ENCODE data around the gene COL27A1. TPM values are rescaled to one million over a fixed set of nuclear protein-coding genes. Genes with fewer than 3 reads are reported as not detected.

The COL27A1 gene
- polyA plus RNA-seq, 1 donor (not counting 4 experiments of a cell fraction or from before 2014, with no cell fraction given), result 14.0 TPM

GRCh38 chr9:114172981-114173833 is 17.9 kb downstream of the COL27A1 start:
- H3K9me1 ChIP-seq (ENCODE audit: control insufficient read depth, extremely low read depth, insufficient read depth, low read length), result peaks cover 2% of the 10 kb centered on the region
- H3K4me2 ChIP-seq (ENCODE audit: control insufficient read depth, extremely low read depth, insufficient read depth, low read depth, low read length), result peak overlapping the region; percentile 62
- FAIRE-seq (peak; percentile 96), DNase-seq (ENCODE audit: low read depth, low spot score) (no peak)
- H3K27ac ChIP-seq (ENCODE audit: control insufficient read depth, insufficient read depth, low read length), result peak overlapping the region; percentile 68
- peak overlapping the region; percentile 11 for H2AFZ ChIP-seq (ENCODE audit: control insufficient read depth, low read length)
- H4K20me1 ChIP-seq (ENCODE audit: control insufficient read depth, extremely low read depth, insufficient read depth, low read length), result no peaks in the 10 kb centered on the region
- dilution Hi-C loops (cut with MboI; ENCODE audit: extremely low pct_ligation_motif_present, low sequenced_read_pairs), result no loop called here
- peaks cover 9 to 21% of the 10 kb centered on the region in 2 experiments for H3K36me3 ChIP-seq (ENCODE audit: control insufficient read depth in 2 of 2, extremely low read depth in 1 of 2, insufficient read depth in 2 of 2, low read length in 2 of 2)
- H3K79me2 ChIP-seq (ENCODE audit: control insufficient read depth, insufficient read depth, low read length), result peaks cover 2% of the 10 kb centered on the region
- H3K9ac ChIP-seq (ENCODE audit: control insufficient read depth, extremely low read depth, insufficient read depth, low read length), result peak overlapping the region; percentile 58
- H3K4me1 ChIP-seq (ENCODE audit: control insufficient read depth, extremely low read depth, insufficient read depth, low read length), result peaks cover 37% of the 10 kb centered on the region
- TF ChIP-seq EZH2 (IDR thresholded peaks at IDR 0.05; ENCODE audit: low read length), result no peak
- TF ChIP-seq, protein P1, sequence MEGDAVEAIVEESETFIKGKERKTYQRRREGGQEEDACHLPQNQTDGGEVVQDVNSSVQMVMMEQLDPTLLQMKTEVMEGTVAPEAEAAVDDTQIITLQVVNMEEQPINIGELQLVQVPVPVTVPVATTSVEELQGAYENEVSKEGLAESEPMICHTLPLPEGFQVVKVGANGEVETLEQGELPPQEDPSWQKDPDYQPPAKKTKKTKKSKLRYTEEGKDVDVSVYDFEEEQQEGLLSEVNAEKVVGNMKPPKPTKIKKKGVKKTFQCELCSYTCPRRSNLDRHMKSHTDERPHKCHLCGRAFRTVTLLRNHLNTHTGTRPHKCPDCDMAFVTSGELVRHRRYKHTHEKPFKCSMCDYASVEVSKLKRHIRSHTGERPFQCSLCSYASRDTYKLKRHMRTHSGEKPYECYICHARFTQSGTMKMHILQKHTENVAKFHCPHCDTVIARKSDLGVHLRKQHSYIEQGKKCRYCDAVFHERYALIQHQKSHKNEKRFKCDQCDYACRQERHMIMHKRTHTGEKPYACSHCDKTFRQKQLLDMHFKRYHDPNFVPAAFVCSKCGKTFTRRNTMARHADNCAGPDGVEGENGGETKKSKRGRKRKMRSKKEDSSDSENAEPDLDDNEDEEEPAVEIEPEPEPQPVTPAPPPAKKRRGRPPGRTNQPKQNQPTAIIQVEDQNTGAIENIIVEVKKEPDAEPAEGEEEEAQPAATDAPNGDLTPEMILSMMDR (optimal IDR thresholded peaks at IDR 0.05 in 1 of 3, IDR thresholded peaks at IDR 0.05 in 1 of 3, conservative IDR thresholded peaks at IDR 0.05 in 1 of 3; ENCODE audit: extremely low read depth in 1 of 3, insufficient read depth in 2 of 3, low read length in 3 of 3), result no peak
- no peaks in the 10 kb centered on the region for H3K27me3 ChIP-seq (ENCODE audit: control insufficient read depth, extremely low read depth, insufficient read depth, low read length)
- H3K4me3 ChIP-seq (ENCODE audit: control insufficient read depth in 2 of 3, extremely low read depth in 1 of 3, insufficient read depth in 2 of 3, low read depth in 1 of 3, low read length in 3 of 3), result peak overlapping the region in 1 of 3 experiments; percentile 36
- H3K9me3 ChIP-seq (ENCODE audit: control insufficient read depth, low read depth, low read length), result no peaks in the 10 kb centered on the region

GRCh38 chr9:114174557-114174875 is 19.2 kb downstream of the COL27A1 start:
- Histone ChIP-seq H3K9me1 (ENCODE audit: control insufficient read depth, extremely low read depth, insufficient read depth, low read length) (peaks cover 2% of the 10 kb centered on the region), H3K36me3 (ENCODE audit: control insufficient read depth in 2 of 2, extremely low read depth in 1 of 2, insufficient read depth in 2 of 2, low read length in 2 of 2) (peaks cover 6 to 18% of the 10 kb centered on the region in 2 experiments), H4K20me1 (ENCODE audit: control insufficient read depth, extremely low read depth, insufficient read depth, low read length) (no peaks in the 10 kb centered on the region), H3K79me2 (ENCODE audit: control insufficient read depth, insufficient read depth, low read length) (peaks cover 2% of the 10 kb centered on the region), H2AFZ (ENCODE audit: control insufficient read depth, low read length) (no peak overlapping the region), H3K9me3 (ENCODE audit: control insufficient read depth, low read depth, low read length) (no peaks in the 10 kb centered on the region), H3K4me3 (ENCODE audit: control insufficient read depth in 2 of 3, extremely low read depth in 1 of 3, insufficient read depth in 2 of 3, low read depth in 1 of 3, low read length in 3 of 3) (no peak overlapping the region), H3K27ac (ENCODE audit: control insufficient read depth, insufficient read depth, low read length) (no peak overlapping the region), H3K4me1 (ENCODE audit: control insufficient read depth, extremely low read depth, insufficient read depth, low read length) (peaks cover 41% of the 10 kb centered on the region), H3K4me2 (ENCODE audit: control insufficient read depth, extremely low read depth, insufficient read depth, low read depth, low read length) (no peak overlapping the region), H3K9ac (ENCODE audit: control insufficient read depth, extremely low read depth, insufficient read depth, low read length) (no peak overlapping the region), H3K27me3 (ENCODE audit: control insufficient read depth, extremely low read depth, insufficient read depth, low read length) (no peaks in the 10 kb centered on the region)
- TF ChIP-seq, protein P1 (optimal IDR thresholded peaks at IDR 0.05 in 1 of 3, IDR thresholded peaks at IDR 0.05 in 1 of 3, conservative IDR thresholded peaks at IDR 0.05 in 1 of 3; ENCODE audit: extremely low read depth in 1 of 3, insufficient read depth in 2 of 3, low read length in 3 of 3), result no peak
- no peak for TF ChIP-seq EZH2 (IDR thresholded peaks at IDR 0.05; ENCODE audit: low read length)
- dilution Hi-C loops (cut with MboI; ENCODE audit: extremely low pct_ligation_motif_present, low sequenced_read_pairs), result no loop called here
- FAIRE-seq (no peak), DNase-seq (ENCODE audit: low read depth, low spot score) (no peak)

Data from keratinocyte (primary cell).